ENCODE data around the gene DAAM2.

DAAM2 gene

GRCh38 chr6:39808964-39809363 is 16.8 kb downstream of the DAAM2 start:
- Histone ChIP-seq H3K4me2 (peak overlapping the region in 1 of 11 experiments; percentile 25; a peak in 3 of 22 replicates), H3K4me3 (no peak overlapping the region), H3K9ac (no peak overlapping the region), H3K9me3 (replicated peaks in 1 of 11) (no peaks in the 10 kb centered on the region), H3K4me1 (peaks cover 9 to 35% (median 18%) of the 10 kb centered on the region in 10 experiments; a peak in 19 of 20 replicates), H3K27me3 (no peaks in the 10 kb centered on the region), H4K20me1 (no peaks in the 10 kb centered on the region), H3K27ac (no peak overlapping the region), H3K36me3 (no peaks in the 10 kb centered on the region)
- no peak for TF ChIP-seq Cebpa-rat (IDR thresholded peaks at IDR 0.05)

GRCh38 chr6:39811835-39812345 is 19.7 kb downstream of the DAAM2 start:
- Histone ChIP-seq H4K20me1 (no peaks in the 10 kb centered on the region), H3K9me3 (replicated peaks in 1 of 11) (no peaks in the 10 kb centered on the region), H3K27ac (no peak overlapping the region), H3K4me3 (no peak overlapping the region), H3K4me2 (peak overlapping the region in 3 of 11 experiments; percentile 3 to 30 (median 16); a peak in 2 of 22 replicates), H3K27me3 (no peaks in the 10 kb centered on the region), H3K36me3 (no peaks in the 10 kb centered on the region), H3K4me1 (peaks cover 9 to 42% (median 20%) of the 10 kb centered on the region in 10 experiments; a peak in 19 of 20 replicates), H3K9ac (no peak overlapping the region)
- no peak for TF ChIP-seq Cebpa-rat (IDR thresholded peaks at IDR 0.05)

DNA sequence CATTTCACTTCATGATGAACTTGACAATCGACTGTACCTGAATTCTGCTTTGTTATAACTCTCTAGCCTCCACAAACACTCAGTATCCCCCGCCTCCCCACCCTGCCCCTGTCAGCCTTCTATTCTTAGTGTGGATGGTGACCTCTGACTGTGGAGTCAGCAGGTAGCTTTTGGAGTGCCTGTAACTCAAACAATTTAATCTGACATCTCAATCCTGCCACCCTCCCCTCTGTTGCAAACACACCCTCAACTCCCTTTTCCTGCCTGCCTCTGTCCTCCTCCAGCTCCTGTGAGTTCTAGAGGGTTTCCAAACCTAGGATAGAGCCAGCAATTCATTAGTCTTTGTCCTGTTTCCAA is 20.3 kb downstream of the DAAM2 start:
- no peaks in the 10 kb centered on the region for H3K27me3 ChIP-seq
- H3K36me3 ChIP-seq, result no peaks in the 10 kb centered on the region
- peak overlapping the region in 3 of 11 experiments; percentile 56 to 72 (median 63); a peak in 3 of 22 replicates for H3K4me2 ChIP-seq
- H3K9me3 ChIP-seq (replicated peaks in 1 of 11), result no peaks in the 10 kb centered on the region
- no peak overlapping the region for H3K4me3 ChIP-seq
- peaks cover 9 to 42% (median 20%) of the 10 kb centered on the region in 10 experiments; a peak in 19 of 20 replicates for H3K4me1 ChIP-seq
- H3K9ac ChIP-seq, result no peak overlapping the region
- TF ChIP-seq Cebpa-rat (IDR thresholded peaks at IDR 0.05), result no peak
- no peak overlapping the region for H3K27ac ChIP-seq
- H4K20me1 ChIP-seq, result no peaks in the 10 kb centered on the region

DNA sequence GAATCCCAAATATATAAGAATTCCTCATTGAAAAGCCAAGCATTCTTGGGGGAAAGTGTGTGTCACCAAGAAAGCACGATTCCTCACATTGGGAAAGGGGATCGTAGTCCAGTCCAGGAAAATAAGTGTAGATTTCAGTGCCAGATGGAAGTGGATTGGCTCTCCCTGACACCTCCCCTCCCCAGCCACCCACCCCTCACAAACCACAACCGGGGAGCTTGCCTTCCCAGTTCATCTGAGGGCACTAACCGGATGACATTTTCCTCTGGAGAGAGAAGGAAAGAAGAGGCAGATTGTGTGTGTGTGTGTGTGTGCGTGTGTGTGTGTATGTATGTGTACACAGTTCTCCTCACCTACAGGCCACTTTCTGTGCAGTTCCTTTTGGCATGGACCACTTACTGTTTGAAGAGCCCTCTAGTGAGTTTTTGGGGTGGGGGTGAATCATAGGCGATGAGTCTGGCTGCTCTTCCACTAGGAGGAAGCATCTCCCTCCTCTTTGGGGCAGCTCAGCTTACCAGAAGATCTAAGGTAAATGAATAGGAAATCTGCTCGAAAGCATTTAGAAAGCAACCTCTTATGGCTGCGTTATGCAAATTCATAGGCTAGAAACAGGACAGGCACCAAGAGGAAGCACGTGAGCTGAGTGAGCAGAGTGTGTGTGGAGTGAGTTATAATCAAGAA is 20.8 kb downstream of the DAAM2 start:
- Histone ChIP-seq H4K20me1 (no peaks in the 10 kb centered on the region), H3K27ac (no peak overlapping the region), H3K9ac (no peak overlapping the region), H3K4me2 (peak overlapping the region; percentile 7 to 72 (median 45); a peak in 19 of 22 replicates), H3K4me1 (peaks cover 9 to 42% (median 20%) of the 10 kb centered on the region in 10 experiments; a peak in 19 of 20 replicates), H3K36me3 (no peaks in the 10 kb centered on the region), H3K9me3 (replicated peaks in 1 of 11) (no peaks in the 10 kb centered on the region), H3K27me3 (no peaks in the 10 kb centered on the region), H3K4me3 (no peak overlapping the region)
- no peak for TF ChIP-seq Cebpa-rat (IDR thresholded peaks at IDR 0.05)

DNA sequence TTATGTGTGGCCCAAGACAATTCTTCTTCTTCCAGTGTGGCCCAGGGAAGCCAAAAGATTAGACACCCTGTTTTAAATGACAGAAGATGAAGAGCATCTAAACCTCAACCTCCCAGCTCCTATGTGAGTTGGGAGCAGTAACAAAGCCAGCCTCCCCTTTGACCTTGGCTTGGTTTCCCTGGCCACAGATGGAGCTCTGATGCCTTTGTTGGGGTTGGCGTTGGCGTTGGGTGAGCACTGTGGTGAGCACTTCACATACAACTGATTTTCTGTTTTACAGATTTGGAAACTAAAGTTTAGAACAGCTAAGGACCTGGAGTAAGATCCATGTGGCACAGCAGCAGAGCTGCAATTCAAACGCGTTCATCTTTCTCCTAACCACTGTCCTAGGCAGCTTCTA is 22.1 kb downstream of the DAAM2 start:
- no peaks in the 10 kb centered on the region for H3K27me3 ChIP-seq
- no peak overlapping the region for H3K4me3 ChIP-seq
- H3K9me3 ChIP-seq (replicated peaks in 1 of 11), result no peaks in the 10 kb centered on the region
- peak overlapping the region in 7 of 11 experiments; percentile 22 to 72 (median 51); a peak in 10 of 22 replicates for H3K4me2 ChIP-seq
- TF ChIP-seq Cebpa-rat (IDR thresholded peaks at IDR 0.05), result no peak
- no peak overlapping the region for H3K27ac ChIP-seq
- peaks cover 9 to 33% (median 19%) of the 10 kb centered on the region in 10 experiments; a peak in 19 of 20 replicates for H3K4me1 ChIP-seq
- no peaks in the 10 kb centered on the region for H4K20me1 ChIP-seq
- no peaks in the 10 kb centered on the region for H3K36me3 ChIP-seq
- no peak overlapping the region for H3K9ac ChIP-seq

DNA sequence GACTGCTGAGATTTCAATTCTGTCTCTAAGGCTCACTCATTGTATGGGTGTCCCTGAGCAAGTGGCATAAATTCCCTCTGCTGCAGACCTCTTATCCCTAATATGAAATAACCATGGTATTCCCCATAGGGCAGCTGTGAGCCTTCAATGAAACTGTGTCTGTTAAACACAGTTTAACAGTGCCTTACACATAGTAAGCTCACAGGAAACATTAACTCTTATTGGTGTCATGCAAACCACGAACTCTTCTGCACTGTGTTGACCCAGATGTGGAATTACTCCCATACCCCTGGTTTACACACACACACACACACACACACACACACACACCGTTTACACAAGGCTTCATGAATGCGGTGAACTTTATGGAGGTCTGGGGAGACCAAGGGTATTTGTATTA is 23.2 kb downstream of the DAAM2 start:
- Histone ChIP-seq H3K4me1 (peaks cover 9 to 33% (median 21%) of the 10 kb centered on the region in 10 experiments; a peak in 19 of 20 replicates), H3K4me3 (no peak overlapping the region), H4K20me1 (no peaks in the 10 kb centered on the region), H3K9ac (no peak overlapping the region), H3K27me3 (no peaks in the 10 kb centered on the region), H3K4me2 (no peak overlapping the region), H3K27ac (no peak overlapping the region), H3K36me3 (no peaks in the 10 kb centered on the region), H3K9me3 (replicated peaks in 1 of 11) (no peaks in the 10 kb centered on the region)
- TF ChIP-seq Cebpa-rat (IDR thresholded peaks at IDR 0.05), result no peak

GRCh38 chr6:39816747-39817146 is 24.6 kb downstream of the DAAM2 start:
- Histone ChIP-seq H3K4me1 (peaks cover 9 to 25% (median 21%) of the 10 kb centered on the region in 10 experiments; a peak in 19 of 20 replicates), H3K9me3 (replicated peaks in 1 of 11) (no peaks in the 10 kb centered on the region), H3K36me3 (no peaks in the 10 kb centered on the region), H3K9ac (no peak overlapping the region), H3K27me3 (no peaks in the 10 kb centered on the region), H3K4me2 (no peak overlapping the region), H4K20me1 (no peaks in the 10 kb centered on the region), H3K27ac (no peak overlapping the region), H3K4me3 (no peak overlapping the region)
- no peak for TF ChIP-seq Cebpa-rat (IDR thresholded peaks at IDR 0.05)

DNA sequence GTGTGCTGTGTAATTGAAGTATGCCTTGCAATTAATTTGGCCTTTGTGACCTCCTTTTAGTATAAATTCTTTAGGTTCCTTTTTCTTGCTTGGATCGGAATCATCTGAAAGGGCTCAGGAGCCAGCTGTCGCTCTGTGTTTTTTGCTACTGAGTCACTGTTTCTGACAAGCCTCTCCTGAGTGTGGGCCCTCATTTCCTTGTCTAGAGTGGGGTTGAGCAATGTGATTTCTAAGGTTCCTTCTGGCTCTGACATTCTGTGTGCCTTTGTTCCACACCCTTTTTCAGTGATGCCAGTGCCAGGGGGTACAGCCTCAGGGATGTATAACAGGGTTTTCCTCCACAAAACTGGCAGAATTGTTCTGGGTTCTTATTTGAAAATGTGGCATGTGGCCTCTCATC is 26.5 kb downstream of the DAAM2 start:
- Histone ChIP-seq H3K9ac (no peak overlapping the region), H3K27ac (no peak overlapping the region), H3K4me1 (peaks cover 13 to 24% (median 18%) of the 10 kb centered on the region in 10 experiments), H3K4me3 (no peak overlapping the region), H3K4me2 (no peak overlapping the region; a peak in 1 of 22 replicates), H3K9me3 (replicated peaks in 1 of 11) (no peaks in the 10 kb centered on the region), H3K36me3 (no peaks in the 10 kb centered on the region), H4K20me1 (no peaks in the 10 kb centered on the region), H3K27me3 (no peaks in the 10 kb centered on the region)
- no peak for TF ChIP-seq Cebpa-rat (IDR thresholded peaks at IDR 0.05)

GRCh38 chr6:39819228-39819627 is 27.1 kb downstream of the DAAM2 start:
- Histone ChIP-seq H3K4me3 (no peak overlapping the region), H3K27me3 (no peaks in the 10 kb centered on the region), H3K9ac (no peak overlapping the region), H3K36me3 (no peaks in the 10 kb centered on the region), H3K4me1 (peaks cover 8 to 26% (median 16%) of the 10 kb centered on the region in 10 experiments), H3K4me2 (peak overlapping the region in 1 of 11 experiments; percentile 12; a peak in 1 of 22 replicates), H3K27ac (no peak overlapping the region), H3K9me3 (replicated peaks in 1 of 11) (no peaks in the 10 kb centered on the region), H4K20me1 (no peaks in the 10 kb centered on the region)
- TF ChIP-seq Cebpa-rat (IDR thresholded peaks at IDR 0.05), result no peak

Data from BLaER1 treated with 17β-estradiol and CSF1 and Interleukin-3, amounts not matched to agents 10 nM and 100 nM (cell line).